Erythroblast (primary cell): ENCODE data around the gene PYDC2.

ENCODE experiments used
- GATA1 ChIP-seq: IDR thresholded peaks from 2 replicates; pipeline ENCODE4 v1.6.1; 2011; ENCODE audit warnings: low read depth, mild to moderate bottlenecking, control low read depth, low read length, moderate library complexity
- POLR2A ChIP-seq: IDR thresholded peaks from 2 replicates; pipeline ENCODE4 v1.6.1; 2011; ENCODE audit warnings: mild to moderate bottlenecking, low read length

- TF ChIP-seq POLR2A (no peak), GATA1 (no peak)
Observed at GRCh38 chr3:191460360-191460759, 603 bp upstream of the PYDC2 start.
